ENCODE results near the gene RCAN2. TPM values are rescaled to one million over a fixed set of nuclear protein-coding genes. Genes with fewer than 3 reads are reported as not detected.
A peak's percentile ranks its signal among the peaks of the same experiment; 100 is the strongest.

The RCAN2 gene
- total and polyA plus RNA-seq, 8 donors = 2.5 to 35.8 (median 3.1) TPM

GRCh38 chr6:46414398-46414797 is 76.9 kb downstream of the RCAN2 start:
- Histone ChIP-seq H3K27me3 (no peaks in the 10 kb centered on the region), H3K27ac (no peak overlapping the region), H3K4me3 (no peak overlapping the region), H3K36me3 (no peaks in the 10 kb centered on the region), H3K4me1 (peaks cover 0 to 4% of the 10 kb centered on the region in 2 donors), H3K9me3 (no peaks in the 10 kb centered on the region)
- ATAC-seq (no peak), DNase-seq (no peak)
- intact Hi-C loops (cut with DNase I) = loop anchor here in 1 of 2 donors (5.0 to 10.0 kb wide), 2 partner anchors 210 to 322 kb away; no protein-coding TSS in a partner anchor
- no peak for TF ChIP-seq CTCF (IDR thresholded peaks at IDR 0.05)

- no peak for DNase-seq
- Histone ChIP-seq H3K27ac (no peak overlapping the region), H3K9me3 (no peaks in the 10 kb centered on the region), H3K36me3 (no peaks in the 10 kb centered on the region), H3K4me3 (no peak overlapping the region), H3K4me1 (peaks cover 0 to 4% of the 10 kb centered on the region in 2 donors), H3K27me3 (no peaks in the 10 kb centered on the region)
- peak; percentile 21 for ATAC-seq
- intact Hi-C loops (cut with DNase I) = loop anchor here in 1 of 2 donors (5.0 to 10.0 kb wide), 2 partner anchors 212 to 320 kb away; no protein-coding TSS in a partner anchor
- no peak for TF ChIP-seq CTCF (IDR thresholded peaks at IDR 0.05)
These were observed 78.6 kb downstream of the RCAN2 start for GRCh38 chr6:46412662-46413061.

GRCh38 chr6:46411456-46412197 is 79.6 kb downstream of the RCAN2 start:
- no peak overlapping the region for H3K4me3 ChIP-seq
- ATAC-seq = no peak
- H3K36me3 ChIP-seq = no peaks in the 10 kb centered on the region
- H3K4me1 ChIP-seq = peaks cover 0 to 4% of the 10 kb centered on the region in 2 donors
- intact Hi-C loops (cut with DNase I) = loop anchor here in 1 of 2 donors (5.0 to 10.0 kb wide), 2 partner anchors 213 to 319 kb away; no protein-coding TSS in a partner anchor
- no peak for TF ChIP-seq CTCF (IDR thresholded peaks at IDR 0.05)
- H3K27me3 ChIP-seq = no peaks in the 10 kb centered on the region
- no peaks in the 10 kb centered on the region for H3K9me3 ChIP-seq
- no peak for DNase-seq
- H3K27ac ChIP-seq = no peak overlapping the region

- Histone ChIP-seq H3K4me3 (no peak overlapping the region), H3K4me1 (peaks cover 0 to 4% of the 10 kb centered on the region in 2 donors), H3K27ac (no peak overlapping the region), H3K36me3 (no peaks in the 10 kb centered on the region), H3K9me3 (no peaks in the 10 kb centered on the region), H3K27me3 (no peaks in the 10 kb centered on the region)
- intact Hi-C loops (cut with DNase I) = loop anchor here in 1 of 2 donors (5.0 to 10.0 kb wide), 2 partner anchors 214 to 318 kb away; no protein-coding TSS in a partner anchor
- peak; percentile 85 for ATAC-seq
- peak; percentile 71 to 75 for TF ChIP-seq CTCF (IDR thresholded peaks at IDR 0.05)
- DNase-seq = peak in 2 of 4 donors; percentile 29 to 79
These were observed 80.8 kb downstream of the RCAN2 start for GRCh38 chr6:46410334-46410953.
